NT2/D1 (cell line): Measurements from ENCODE around the gene LYPD6B.

ENCODE experiments used
- YY1 ChIP-seq: IDR thresholded peaks from 2 replicates; pipeline ENCODE4 v1.6.1; 2011; ENCODE audit not compliant: insufficient read length, insufficient read depth
- ZNF274 ChIP-seq: IDR thresholded peaks from 2 replicates; pipeline ENCODE4 v1.6.1; 2011; ENCODE audit warnings: mild to moderate bottlenecking, low read depth, low read length

- TF ChIP-seq YY1 = no peak
- TF ChIP-seq ZNF274 = no peak
Observed at GRCh38 chr2:149057401-149057800, 18.9 kb downstream of the LYPD6B start.
